ENCODE results near the gene TTC29.
"Not testable (repeated sequence)": the region's sequence is repeated elsewhere in the genome, so short reads cannot be mapped to it uniquely, and the experiment has no call there.

The TTC29 gene

GRCh38 chr4:146763560-146763959, 182.1 kb downstream of the TTC29 start:
- no peaks in the 10 kb centered on the region for H3K27me3 Mint-ChIP-seq
- ATAC-seq (replicated peaks) (no peak), DNase-seq (no peak)
- H3K4me1 Mint-ChIP-seq (ENCODE audit: low read depth in 2 of 2), result no peaks in the 10 kb centered on the region
- no peaks in the 10 kb centered on the region for H3K36me3 Mint-ChIP-seq (ENCODE audit: insufficient read depth)
- no peak overlapping the region for H3K4me3 Mint-ChIP-seq
- no peak overlapping the region for H3K27ac Mint-ChIP-seq
- H3K9me3 Mint-ChIP-seq, result peaks cover 0 to 5% of the 10 kb centered on the region in 2 donors

- peaks cover 0 to 6% of the 10 kb centered on the region in 2 donors for H3K9me3 Mint-ChIP-seq
- no peaks in the 10 kb centered on the region for H3K27me3 Mint-ChIP-seq
- H3K4me1 Mint-ChIP-seq (ENCODE audit: low read depth in 2 of 2), result no peaks in the 10 kb centered on the region
- H3K4me3 Mint-ChIP-seq, result no peak overlapping the region
- ATAC-seq (replicated peaks), result no peak
- H3K36me3 Mint-ChIP-seq (ENCODE audit: insufficient read depth), result no peaks in the 10 kb centered on the region
- H3K27ac Mint-ChIP-seq, result no peak overlapping the region
- DNase-seq, result no peak
Measured at GRCh38 chr4:146762016-146762415, 183.6 kb downstream of the TTC29 start.

- DNase-seq (no peak), ATAC-seq (replicated peaks) (no peak)
- no peak overlapping the region for H3K27ac Mint-ChIP-seq
- no peaks in the 10 kb centered on the region for H3K36me3 Mint-ChIP-seq (ENCODE audit: insufficient read depth)
- no peak overlapping the region for H3K4me3 Mint-ChIP-seq
- no peaks in the 10 kb centered on the region for H3K4me1 Mint-ChIP-seq (ENCODE audit: low read depth in 2 of 2)
- peaks cover 0 to 6% of the 10 kb centered on the region in 2 donors for H3K9me3 Mint-ChIP-seq
- peaks cover 0 to 8% of the 10 kb centered on the region in 2 donors for H3K27me3 Mint-ChIP-seq
Measured at GRCh38 chr4:146742416-146742815, 203.2 kb downstream of the TTC29 start.

- ATAC-seq (replicated peaks) (no peak), DNase-seq (no peak)
- Mint-ChIP-seq H3K36me3 (ENCODE audit: insufficient read depth) (no peaks in the 10 kb centered on the region), H3K9me3 (no peaks in the 10 kb centered on the region), H3K27ac (no peak overlapping the region), H3K4me1 (ENCODE audit: low read depth in 2 of 2) (no peaks in the 10 kb centered on the region), H3K4me3 (no peak overlapping the region), H3K27me3 (peaks cover 0 to 7% of the 10 kb centered on the region in 2 donors)
Measured at GRCh38 chr4:146739182-146739581, 206.5 kb downstream of the TTC29 start.

GRCh38 chr4:146723519-146723918, 222.1 kb downstream of the TTC29 start:
- H3K4me1 Mint-ChIP-seq (ENCODE audit: low read depth in 2 of 2); H3K4me3 Mint-ChIP-seq; ATAC-seq (replicated peaks); DNase-seq; H3K36me3 Mint-ChIP-seq (ENCODE audit: insufficient read depth); H3K27me3 Mint-ChIP-seq; H3K27ac Mint-ChIP-seq; H3K9me3 Mint-ChIP-seq: not testable (repeated sequence)

- Mint-ChIP-seq H3K9me3 (peaks cover 0 to 1% of the 10 kb centered on the region in 2 donors), H3K36me3 (ENCODE audit: insufficient read depth) (no peaks in the 10 kb centered on the region), H3K27ac (no peak overlapping the region), H3K4me1 (ENCODE audit: low read depth in 2 of 2) (no peaks in the 10 kb centered on the region), H3K27me3 (peaks cover 0 to 5% of the 10 kb centered on the region in 2 donors), H3K4me3 (no peak overlapping the region)
- DNase-seq (no peak), ATAC-seq (replicated peaks) (no peak)
Measured at GRCh38 chr4:146709956-146710355, 235.7 kb downstream of the TTC29 start.

GRCh38 chr4:146699910-146700309, 245.8 kb downstream of the TTC29 start:
- Mint-ChIP-seq H3K4me3 (no peak overlapping the region), H3K9me3 (peaks cover 0 to 2% of the 10 kb centered on the region in 2 donors), H3K36me3 (ENCODE audit: insufficient read depth) (no peaks in the 10 kb centered on the region), H3K27me3 (no peaks in the 10 kb centered on the region), H3K27ac (no peak overlapping the region), H3K4me1 (ENCODE audit: low read depth in 2 of 2) (no peaks in the 10 kb centered on the region)
- ATAC-seq (replicated peaks) (no peak), DNase-seq (no peak)

GRCh38 chr4:146674829-146675570, 270.7 kb downstream of the TTC29 start:
- Mint-ChIP-seq H3K9me3 (peaks cover 0 to 1% of the 10 kb centered on the region in 2 donors), H3K27ac (no peak overlapping the region), H3K4me1 (ENCODE audit: low read depth in 2 of 2) (no peaks in the 10 kb centered on the region), H3K27me3 (peaks cover 8 to 9% of the 10 kb centered on the region in 2 donors), H3K36me3 (ENCODE audit: insufficient read depth) (no peaks in the 10 kb centered on the region), H3K4me3 (no peak overlapping the region)
- ATAC-seq (replicated peaks) (no peak), DNase-seq (no peak)

GRCh38 chr4:146663968-146664311, 281.7 kb downstream of the TTC29 start:
- ATAC-seq (replicated peaks); H3K36me3 Mint-ChIP-seq (ENCODE audit: insufficient read depth); H3K27me3 Mint-ChIP-seq; H3K4me1 Mint-ChIP-seq (ENCODE audit: low read depth in 2 of 2); H3K9me3 Mint-ChIP-seq; H3K27ac Mint-ChIP-seq; H3K4me3 Mint-ChIP-seq; DNase-seq: not testable (repeated sequence)

GRCh38 chr4:146661367-146661766, 284.3 kb downstream of the TTC29 start:
- no peak for DNase-seq
- H3K27ac Mint-ChIP-seq, result no peak overlapping the region
- peaks cover 21 to 24% of the 10 kb centered on the region in 2 donors for H3K27me3 Mint-ChIP-seq
- ATAC-seq (replicated peaks), result no peak
- H3K4me3 Mint-ChIP-seq, result no peak overlapping the region
- no peaks in the 10 kb centered on the region for H3K4me1 Mint-ChIP-seq (ENCODE audit: low read depth in 2 of 2)
- no peaks in the 10 kb centered on the region for H3K36me3 Mint-ChIP-seq (ENCODE audit: insufficient read depth)
- no peaks in the 10 kb centered on the region for H3K9me3 Mint-ChIP-seq
